Erythroblast (primary cell): ENCODE measurements around the gene ALPI.

Experiments used
- GATA1 ChIP-seq: IDR thresholded peaks from 2 replicates; pipeline ENCODE4 v1.6.1; 2011; ENCODE audit warnings: low read depth, mild to moderate bottlenecking, control low read depth, low read length, moderate library complexity
- POLR2A ChIP-seq: IDR thresholded peaks from 2 replicates; pipeline ENCODE4 v1.6.1; 2011; ENCODE audit warnings: mild to moderate bottlenecking, low read length

DNA sequence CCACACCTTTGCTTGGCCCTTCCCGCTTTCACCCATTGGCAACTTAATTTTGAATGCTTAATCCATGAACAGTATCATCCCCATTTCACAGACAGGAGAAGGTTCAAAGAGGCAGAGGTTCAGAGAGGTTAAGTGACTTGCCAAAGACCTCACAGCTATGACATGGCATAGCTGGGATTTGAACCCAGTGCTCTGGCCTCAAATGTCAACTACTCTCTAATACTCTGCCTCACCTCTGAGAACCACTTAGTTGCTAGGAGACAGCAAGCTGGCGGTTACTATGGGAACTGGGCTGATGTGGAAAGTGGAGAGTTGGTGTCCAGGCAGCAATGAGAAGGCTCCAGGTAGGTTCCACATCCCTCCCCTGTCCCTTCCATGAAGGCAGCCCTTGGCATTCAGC is 48.5 kb downstream of the ALPI start:
- TF ChIP-seq POLR2A (no peak), GATA1 (no peak)
